Measurements from ENCODE around the gene LMOD1. TPM values are rescaled to one million over a fixed set of nuclear protein-coding genes. Genes with fewer than 3 reads are reported as not detected.

The LMOD1 gene
- polyA plus RNA-seq: not detected

GRCh38 chr1:201946224-201946908 lies at the start of gene LMOD1:
Gene LMOD1, minus strand, starts transcription at chr1:201946548. Its CDS starts 208 bp downstream, at chr1:201946340.
- no peaks in the 10 kb centered on the region for H3K36me3 Mint-ChIP-seq
- H3K27me3 Mint-ChIP-seq (ENCODE audit: low read depth in 3 of 3): peaks cover 21 to 22% (median 21%) of the 10 kb centered on the region in 3 donors
- DNase-seq: no peak
- no peak within 1 kb of the TSS for H3K27ac Mint-ChIP-seq
- H3K9me3 Mint-ChIP-seq: no peaks in the 10 kb centered on the region
- peak within 1 kb of the TSS in 3 of 5 donors; percentile 53 to 69 (median 56) for H3K4me3 Mint-ChIP-seq
- H3K4me1 Mint-ChIP-seq: peaks cover 9% of the 10 kb centered on the region in 2 donors

GRCh38 chr1:201990427-201990826 lies 44.1 kb upstream of the LMOD1 start:
- Mint-ChIP-seq H3K27ac (no peak overlapping the region), H3K4me3 (no peak overlapping the region), H3K27me3 (ENCODE audit: low read depth in 3 of 3) (peaks cover 0 to 2% (median 0%) of the 10 kb centered on the region in 3 donors), H3K36me3 (peaks cover 28 to 39% (median 30%) of the 10 kb centered on the region in 3 donors), H3K4me1 (peaks cover under 1 to 5% of the 10 kb centered on the region in 2 donors), H3K9me3 (no peaks in the 10 kb centered on the region)
- no peak for DNase-seq

- Mint-ChIP-seq H3K4me3 (no peak overlapping the region), H3K9me3 (no peaks in the 10 kb centered on the region), H3K27ac (no peak overlapping the region), H3K36me3 (peaks cover 28 to 33% (median 30%) of the 10 kb centered on the region in 3 donors), H3K27me3 (ENCODE audit: low read depth in 3 of 3) (peaks cover 0 to 2% (median 0%) of the 10 kb centered on the region in 3 donors), H3K4me1 (peaks cover 3 to 7% of the 10 kb centered on the region in 2 donors)
- no peak for DNase-seq
Observed at GRCh38 chr1:201989354-201990128, 43.2 kb upstream of the LMOD1 start.

GRCh38 chr1:201988601-201989000 lies 42.3 kb upstream of the LMOD1 start:
- no peak overlapping the region for H3K4me3 Mint-ChIP-seq
- H3K4me1 Mint-ChIP-seq: peaks cover 10 to 16% of the 10 kb centered on the region in 2 donors
- no peaks in the 10 kb centered on the region for H3K9me3 Mint-ChIP-seq
- peaks cover 0 to 2% (median 0%) of the 10 kb centered on the region in 3 donors for H3K27me3 Mint-ChIP-seq (ENCODE audit: low read depth in 3 of 3)
- DNase-seq: no peak
- H3K36me3 Mint-ChIP-seq: peaks cover 21 to 26% (median 22%) of the 10 kb centered on the region in 3 donors
- H3K27ac Mint-ChIP-seq: no peak overlapping the region

DNA sequence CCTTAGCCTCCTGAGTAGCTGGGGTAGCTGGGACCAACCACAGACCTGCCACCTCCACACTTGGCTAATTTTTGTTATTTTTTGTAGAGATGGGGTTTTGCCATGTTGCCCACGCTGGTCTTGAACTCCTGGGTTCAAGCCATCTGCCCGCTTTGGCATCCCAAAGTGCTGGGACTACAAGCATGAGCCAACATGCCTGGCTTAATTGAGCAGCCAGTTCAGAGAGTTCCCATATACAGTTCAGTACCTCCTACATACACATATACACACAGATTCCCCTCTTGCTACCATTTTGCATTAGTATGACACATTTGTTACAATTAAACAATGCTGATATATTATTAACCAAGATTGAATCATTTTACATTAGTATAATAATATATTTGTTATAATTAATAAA lies 39.0 kb upstream of the LMOD1 start:
- no peaks in the 10 kb centered on the region for H3K9me3 Mint-ChIP-seq
- DNase-seq: no peak
- H3K4me3 Mint-ChIP-seq: peak overlapping the region in 1 of 5 donors; percentile 21
- peak overlapping the region in 1 of 6 donors; percentile 24 for H3K27ac Mint-ChIP-seq
- H3K36me3 Mint-ChIP-seq: peaks cover 5 to 9% (median 5%) of the 10 kb centered on the region in 3 donors
- H3K27me3 Mint-ChIP-seq (ENCODE audit: low read depth in 3 of 3): peaks cover 2 to 5% (median 4%) of the 10 kb centered on the region in 3 donors
- H3K4me1 Mint-ChIP-seq: peaks cover 24 to 33% of the 10 kb centered on the region in 2 donors

DNA sequence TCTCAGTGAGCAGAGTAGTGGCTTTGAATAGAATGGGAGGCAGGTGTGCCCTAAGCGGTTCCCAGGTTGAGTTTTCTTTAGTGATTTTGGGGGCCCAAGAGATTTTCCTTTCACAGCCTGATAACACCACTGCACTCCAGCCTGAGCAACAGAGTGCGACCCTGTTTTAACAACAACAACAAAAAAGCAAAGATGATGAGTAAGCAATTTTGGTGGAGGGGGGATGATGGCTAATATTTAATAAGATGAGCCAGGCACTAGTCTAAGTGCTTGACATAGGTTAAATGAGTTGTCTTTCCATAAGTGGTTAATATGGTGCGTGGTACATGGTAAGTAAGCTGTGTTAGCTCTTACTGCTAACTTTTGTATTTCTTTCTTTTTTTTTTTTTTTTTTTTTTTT lies 38.1 kb upstream of the LMOD1 start:
- H3K4me3 Mint-ChIP-seq: peak overlapping the region in 4 of 5 donors; percentile 0 to 99 (median 18)
- peak overlapping the region in 5 of 6 donors; percentile 20 to 90 (median 53) for H3K27ac Mint-ChIP-seq
- DNase-seq: no peak
- peaks cover 0 to 3% (median 0%) of the 10 kb centered on the region in 3 donors for H3K36me3 Mint-ChIP-seq
- H3K9me3 Mint-ChIP-seq: no peaks in the 10 kb centered on the region
- H3K4me1 Mint-ChIP-seq: peaks cover 24 to 33% of the 10 kb centered on the region in 2 donors
- H3K27me3 Mint-ChIP-seq (ENCODE audit: low read depth in 3 of 3): peaks cover 2 to 5% (median 4%) of the 10 kb centered on the region in 3 donors

DNA sequence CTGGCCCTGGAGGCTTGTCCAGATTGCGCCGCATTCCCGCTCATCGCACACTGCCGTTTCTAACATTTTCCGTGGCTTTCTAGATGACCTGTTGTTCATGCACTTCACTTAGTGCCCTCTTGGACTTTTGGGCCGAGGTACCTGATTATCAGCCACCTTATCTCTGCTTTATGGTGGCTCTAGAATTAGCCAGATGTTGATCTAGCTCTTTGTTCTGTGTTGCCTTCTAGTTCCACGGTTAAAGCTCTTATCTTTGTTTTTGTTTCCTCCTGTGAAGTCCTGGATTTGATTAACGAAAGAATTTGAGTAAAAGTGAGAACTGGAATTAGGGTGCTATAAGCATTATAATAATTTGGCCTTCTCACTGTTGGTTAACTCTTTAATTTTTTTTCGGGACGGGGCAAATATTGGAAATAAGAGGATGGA lies 37.0 kb upstream of the LMOD1 start:
- Mint-ChIP-seq H3K4me1 (peaks cover 24 to 33% of the 10 kb centered on the region in 2 donors), H3K27ac (peak overlapping the region; percentile 89 to 99 (median 91)), H3K9me3 (no peaks in the 10 kb centered on the region), H3K36me3 (no peaks in the 10 kb centered on the region), H3K27me3 (ENCODE audit: low read depth in 3 of 3) (peaks cover 3 to 6% (median 4%) of the 10 kb centered on the region in 3 donors), H3K4me3 (peak overlapping the region; percentile 93 to 99 (median 98))
- no peak for DNase-seq

DNA sequence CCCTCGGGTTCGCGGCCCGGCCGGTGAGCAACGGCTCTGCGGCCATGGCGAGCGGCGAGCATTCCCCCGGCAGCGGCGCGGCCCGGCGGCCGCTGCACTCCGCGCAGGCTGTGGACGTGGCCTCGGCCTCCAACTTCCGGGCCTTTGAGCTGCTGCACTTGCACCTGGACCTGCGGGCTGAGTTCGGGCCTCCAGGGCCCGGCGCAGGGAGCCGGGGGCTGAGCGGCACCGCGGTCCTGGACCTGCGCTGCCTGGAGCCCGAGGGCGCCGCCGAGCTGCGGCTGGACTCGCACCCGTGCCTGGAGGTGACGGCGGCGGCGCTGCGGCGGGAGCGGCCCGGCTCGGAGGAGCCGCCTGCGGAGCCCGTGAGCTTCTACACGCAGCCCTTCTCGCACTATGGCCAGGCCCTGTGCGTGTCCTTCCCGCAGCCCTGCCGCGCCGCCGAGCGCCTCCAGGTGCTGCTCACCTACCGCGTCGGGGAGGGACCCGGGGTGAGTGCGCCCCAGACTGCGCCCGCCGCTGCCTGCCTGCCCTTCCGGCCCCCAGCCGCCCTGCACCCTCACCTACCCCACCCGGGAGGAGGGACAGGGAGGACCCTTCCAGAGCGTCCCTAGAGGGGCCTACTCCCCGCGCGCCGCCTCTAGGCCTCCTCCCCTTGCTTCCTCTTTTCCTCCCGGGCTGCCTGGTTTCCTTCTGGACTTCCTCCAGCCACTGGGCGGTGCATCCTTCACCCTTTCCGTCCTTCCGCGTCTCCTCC lies 36.5 kb upstream of the LMOD1 start, which contains the start of gene RNPEP:
Gene RNPEP (plus strand): TSS at position 26 of the 757 bp plus-strand sequence. CDS start 19 bp downstream, at position 45.
- Mint-ChIP-seq H3K27ac (peak within 1 kb of the TSS; percentile 90 to 99 (median 92)), H3K27me3 (ENCODE audit: low read depth in 3 of 3) (peaks cover 3 to 6% (median 4%) of the 10 kb centered on the region in 3 donors), H3K4me3 (peak within 1 kb of the TSS; percentile 94 to 99 (median 98)), H3K4me1 (peaks cover 24 to 33% of the 10 kb centered on the region in 2 donors), H3K36me3 (no peaks in the 10 kb centered on the region), H3K9me3 (no peaks in the 10 kb centered on the region)
- DNase-seq: peak; percentile 52 to 69 (median 67)

DNA sequence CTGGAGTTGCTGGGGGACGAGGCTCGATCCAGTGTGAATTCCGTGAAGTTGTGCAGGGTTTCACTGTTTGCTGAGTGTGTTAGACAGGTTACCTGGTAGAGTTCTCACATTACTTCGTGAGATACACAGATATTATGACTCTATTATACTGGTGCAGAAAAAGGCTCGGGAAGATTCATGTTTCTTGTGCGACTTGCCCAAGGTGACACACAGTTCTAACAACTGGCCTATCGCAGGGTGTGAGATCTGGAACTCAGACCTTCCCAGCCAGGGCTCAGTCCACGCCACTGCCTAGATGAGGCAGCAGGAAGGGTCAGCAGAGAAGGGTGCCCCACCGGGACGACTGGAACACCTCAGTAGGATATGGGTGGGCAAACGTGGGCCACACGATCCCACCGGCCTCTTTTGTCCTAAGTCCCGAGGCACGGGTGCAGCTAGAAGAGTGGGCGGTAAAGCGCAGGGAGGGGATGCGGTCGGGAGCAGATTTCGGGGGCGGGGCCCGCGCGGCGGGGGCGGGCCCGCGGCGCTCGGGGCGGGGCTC lies 35.8 kb upstream of the LMOD1 start:
- Mint-ChIP-seq H3K9me3 (no peaks in the 10 kb centered on the region), H3K27ac (peak overlapping the region; percentile 81 to 93 (median 92)), H3K27me3 (ENCODE audit: low read depth in 3 of 3) (peaks cover 3 to 6% (median 4%) of the 10 kb centered on the region in 3 donors), H3K4me3 (peak overlapping the region; percentile 94 to 96 (median 95)), H3K36me3 (no peaks in the 10 kb centered on the region), H3K4me1 (peaks cover 24 to 32% of the 10 kb centered on the region in 2 donors)
- peak in 1 of 3 donors; percentile 66 for DNase-seq

- Mint-ChIP-seq H3K9me3 (no peaks in the 10 kb centered on the region), H3K36me3 (peaks cover 4 to 25% (median 17%) of the 10 kb centered on the region in 3 donors), H3K27ac (peak overlapping the region in 1 of 6 donors; percentile 40), H3K4me3 (no peak overlapping the region), H3K27me3 (ENCODE audit: low read depth in 3 of 3) (peaks cover 0 to 3% (median 1%) of the 10 kb centered on the region in 3 donors), H3K4me1 (no peaks in the 10 kb centered on the region)
- no peak for DNase-seq
Observed at GRCh38 chr1:201970334-201971159, 24.2 kb upstream of the LMOD1 start.

DNA sequence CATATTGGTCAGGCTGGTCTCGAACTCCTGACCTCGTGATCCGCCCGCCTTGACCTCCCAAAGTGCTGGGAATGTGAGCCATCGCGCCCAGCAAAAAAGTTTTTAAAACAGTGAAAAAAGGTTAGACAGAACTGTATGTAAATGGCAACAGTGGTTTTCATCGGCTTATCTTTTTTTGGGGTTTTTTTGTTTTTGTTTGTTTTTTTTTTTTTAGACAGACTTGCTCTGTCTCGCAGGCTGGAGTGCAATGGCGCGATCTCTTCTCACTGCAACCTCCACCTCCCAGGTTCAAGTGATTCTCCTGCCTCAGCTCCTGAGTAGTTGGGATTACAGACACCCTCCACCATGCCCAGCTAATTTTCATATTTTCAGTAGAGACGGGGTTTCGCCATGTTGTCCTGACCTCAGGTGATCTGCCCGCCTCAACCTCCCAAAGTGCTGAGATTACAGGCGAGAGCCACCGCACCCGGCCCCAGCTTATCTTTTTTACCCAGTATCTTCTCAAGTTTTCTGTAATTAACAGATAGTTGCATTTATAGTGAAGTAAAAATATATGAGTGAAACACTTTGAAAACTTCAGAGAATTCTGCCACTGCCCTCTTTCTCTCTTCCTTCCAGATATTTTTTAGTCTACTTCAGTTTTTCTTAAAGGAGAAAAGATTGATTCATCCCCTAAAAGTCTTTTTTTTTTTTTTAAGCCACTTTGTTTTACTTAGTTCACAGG lies 22.0 kb upstream of the LMOD1 start:
- Mint-ChIP-seq H3K4me1 (no peaks in the 10 kb centered on the region), H3K27me3 (ENCODE audit: low read depth in 3 of 3) (peaks cover 0 to 3% (median 1%) of the 10 kb centered on the region in 3 donors), H3K4me3 (no peak overlapping the region), H3K27ac (no peak overlapping the region), H3K9me3 (no peaks in the 10 kb centered on the region), H3K36me3 (peaks cover 8 to 38% (median 20%) of the 10 kb centered on the region in 3 donors)
- DNase-seq: no peak

GRCh38 chr1:201966171-201966570 lies 19.8 kb upstream of the LMOD1 start:
- H3K27me3 Mint-ChIP-seq (ENCODE audit: low read depth in 3 of 3): no peaks in the 10 kb centered on the region
- H3K27ac Mint-ChIP-seq: no peak overlapping the region
- H3K4me1 Mint-ChIP-seq: no peaks in the 10 kb centered on the region
- no peak overlapping the region for H3K4me3 Mint-ChIP-seq
- peaks cover 16 to 49% (median 25%) of the 10 kb centered on the region in 3 donors for H3K36me3 Mint-ChIP-seq
- no peak for DNase-seq
- H3K9me3 Mint-ChIP-seq: no peaks in the 10 kb centered on the region
